Esophagus squamous epithelium (tissue), 5 donors: ENCODE data around the gene ATF7IP2. TPM values are rescaled to one million over a fixed set of nuclear protein-coding genes. Genes with fewer than 3 reads are reported as not detected.
"Not testable (repeated sequence)": the region's sequence is repeated elsewhere in the genome, so short reads cannot be mapped to it uniquely, and the experiment has no call there.

Source experiments
- DNase-seq: peaks from one replicate; lab custom pipeline; 2025; lab: John Stamatoyannopoulos, UW
- H3K27ac ChIP-seq, 4 donors: fragments of 200-600 bp; sonication (generic); one replicate each; pipeline ENCODE4 v1.5.1; 2016 to 2019; ENCODE audit warnings: mild to moderate bottlenecking in 1 of 4
- H3K27me3 ChIP-seq, 4 donors: fragments of 200-600 bp; sonication (generic); 1 replicate in 3 of 4; 2 replicates in 1 of 4; pipeline versions ENCODE4 v1.5.1 to v1.6.0; 2017 to 2021; ENCODE audit warnings: antibody characterized with exemption in 1 of 4
- H3K36me3 ChIP-seq, 3 donors: fragments of 200-600 bp; sonication (generic); one replicate each; pipeline ENCODE4 v1.5.1; 2016 to 2019
- H3K4me1 ChIP-seq, 3 donors: fragments of 200-600 bp; sonication (generic); one replicate each; pipeline ENCODE4 v1.5.1; 2017 to 2019
- H3K4me3 ChIP-seq, 4 donors: fragments of 200-600 bp; sonication (generic); 1 replicate in 3 of 4; 2 replicates in 1 of 4; pipeline ENCODE4 v1.5.1; 2016 to 2019; ENCODE audit warnings: mild to moderate bottlenecking in 2 of 4, moderate library complexity in 1 of 4
- H3K9me3 ChIP-seq, 3 donors: fragments of 200-600 bp; sonication (generic); one replicate each; pipeline ENCODE4 v1.5.1; 2016 to 2019
- CTCF ChIP-seq, 6 experiments: fragments of 450-650 bp in 4 of 6; fragments of 200-600 bp in 2 of 6; sonication (generic) in 2 of 6; IDR thresholded peaks; one replicate each; pipeline ENCODE4 v1.5.1; 2016 to 2019; ENCODE audit warnings: antibody characterized with exemption in 6 of 6, mild to moderate bottlenecking in 4 of 6, moderate library complexity in 4 of 6
- POLR2A ChIP-seq, 4 donors: fragments of 450-650 bp; IDR thresholded peaks; one replicate each; pipeline ENCODE4 v1.6.1; 2017; ENCODE audit warnings: antibody characterized with exemption in 4 of 4, mild to moderate bottlenecking in 4 of 4, moderate library complexity in 3 of 4
- WGBS, 2 donors: methylation state at CpG; one replicate each; pipeline ENCODE4 v1.1.5; 2018; 5-methylcytosine and 5-hydroxymethylcytosine counted together
- intact Hi-C: fragments of 100-400 bp; cut with DNase I; formaldehyde crosslinking; loops from one replicate; pipeline ENCODE4 v1.15.0; 2022
- total RNA-seq, 4 donors: library from RNA; depleted of rRNA; stranded (reverse); fragments of >200 nt; gene quantifications; one replicate each; pipeline ENCODE4 v1.1.0, GENCODE V29; 2016
- donor health status: DM: yes; HTN: yes; CAD: no.

Gene ATF7IP2
- total RNA-seq, 4 donors from 2014 or later, result 4.1 to 12.2 (median 8.9) TPM

- TF ChIP-seq CTCF (IDR thresholded peaks at IDR 0.05) (no peak), POLR2A (IDR thresholded peaks at IDR 0.05) (no peak)
- intact Hi-C loops, result no loop called here
- Histone ChIP-seq H3K27ac (no peak overlapping the region), H3K4me1 (no peaks in the 10 kb centered on the region), H3K9me3 (peaks cover 0 to 17% (median 15%) of the 10 kb centered on the region in 3 donors), H3K27me3 (no peaks in the 10 kb centered on the region), H3K36me3 (peaks cover 0 to 63% (median 0%) of the 10 kb centered on the region in 3 donors), H3K4me3 (no peak overlapping the region)
- no peak for DNase-seq
- WGBS, 2 donors, result 85 to 91% methylated on average over 10 to 11 of the region's 13 CpGs
Measured at GRCh38 chr16:10497132-10498101, 111.6 kb downstream of the ATF7IP2 start.

- DNase-seq, result no peak
- no peak for TF ChIP-seq CTCF (IDR thresholded peaks at IDR 0.05)
- H3K4me1 ChIP-seq, result peaks cover 0 to 9% (median 0%) of the 10 kb centered on the region in 3 donors
- peaks cover 0 to 56% (median 0%) of the 10 kb centered on the region in 3 donors for H3K36me3 ChIP-seq
- H3K4me3 ChIP-seq, result no peak overlapping the region
- intact Hi-C loops, result loop anchor here (5.0 to 10.0 kb wide), 2 partner anchors 186 to 248 kb away; no protein-coding TSS in a partner anchor
- H3K27me3 ChIP-seq, result no peaks in the 10 kb centered on the region
- no peak overlapping the region for H3K27ac ChIP-seq
- peaks cover 0 to 8% (median 7%) of the 10 kb centered on the region in 3 donors for H3K9me3 ChIP-seq
- WGBS, 2 donors, result 92 to 98% methylated on average over 3 of the region's 3 CpGs
Measured at GRCh38 chr16:10500582-10500981, 114.7 kb downstream of the ATF7IP2 start.

- Histone ChIP-seq H3K27ac (no peak overlapping the region), H3K9me3 (peaks cover 0 to 3% (median 1%) of the 10 kb centered on the region in 3 donors), H3K27me3 (no peaks in the 10 kb centered on the region), H3K36me3 (peaks cover 0 to 56% (median 0%) of the 10 kb centered on the region in 3 donors), H3K4me1 (peaks cover 0 to 9% (median 0%) of the 10 kb centered on the region in 3 donors), H3K4me3 (no peak overlapping the region)
- WGBS, 2 donors, result 85 to 100% methylated on average over 2 of the region's 2 CpGs
- no peak for DNase-seq
- intact Hi-C loops, result loop anchor here (5.0 to 10.0 kb wide), 2 partner anchors 186 to 249 kb away; no protein-coding TSS in a partner anchor
- TF ChIP-seq POLR2A (IDR thresholded peaks at IDR 0.05), result no peak
- TF ChIP-seq CTCF (IDR thresholded peaks at IDR 0.05), result no peak
Measured at GRCh38 chr16:10501016-10501607, 115.3 kb downstream of the ATF7IP2 start.

DNA sequence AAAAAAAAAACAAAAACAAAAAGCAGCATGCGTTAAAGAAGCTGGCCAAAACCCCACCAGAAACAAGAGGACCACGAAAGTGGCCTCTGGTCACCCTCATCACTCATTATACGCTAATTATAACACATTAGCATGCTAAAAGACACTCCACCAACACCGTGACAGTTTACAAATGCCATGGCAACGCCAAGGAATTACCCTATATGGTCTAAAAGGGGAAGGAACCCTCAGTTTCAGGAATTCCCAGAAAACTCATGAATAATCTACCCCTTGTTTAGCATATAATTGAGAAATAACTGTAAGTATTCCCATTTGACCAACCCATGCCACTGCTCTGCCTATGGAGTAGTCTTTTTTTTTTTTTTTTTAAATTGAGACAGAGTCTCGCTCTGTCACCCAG lies 116.9 kb downstream of the ATF7IP2 start:
- H3K4me1 ChIP-seq, result peaks cover 0 to 9% (median 0%) of the 10 kb centered on the region in 3 donors
- intact Hi-C loops, result loop anchor here (5.0 to 10.0 kb wide), 2 partner anchors 188 to 250 kb away; no protein-coding TSS in a partner anchor
- no peak overlapping the region for H3K27ac ChIP-seq
- no peak for DNase-seq
- WGBS, 2 donors, result 90% methylated on average over 6 of the region's 6 CpGs
- H3K36me3 ChIP-seq, result peaks cover 0 to 56% (median 0%) of the 10 kb centered on the region in 3 donors
- TF ChIP-seq POLR2A (IDR thresholded peaks at IDR 0.05), result no peak
- H3K27me3 ChIP-seq, result no peaks in the 10 kb centered on the region
- no peaks in the 10 kb centered on the region for H3K9me3 ChIP-seq
- H3K4me3 ChIP-seq, result no peak overlapping the region

GRCh38 chr16:10504404-10504885 lies 118.6 kb downstream of the ATF7IP2 start:
- Histone ChIP-seq H3K36me3 (peaks cover 0 to 65% (median 0%) of the 10 kb centered on the region in 3 donors), H3K27me3 (no peaks in the 10 kb centered on the region), H3K4me3 (no peak overlapping the region), H3K27ac (peak overlapping the region in 2 of 4 donors; percentile 21 to 36), H3K4me1 (peaks cover 0 to 9% (median 0%) of the 10 kb centered on the region in 3 donors), H3K9me3 (no peaks in the 10 kb centered on the region)
- no peak for TF ChIP-seq POLR2A (IDR thresholded peaks at IDR 0.05)
- TF ChIP-seq CTCF (IDR thresholded peaks at IDR 0.05), result no peak
- WGBS, 2 donors, result 23 to 38% methylated on average over 2 of the region's 2 CpGs
- intact Hi-C loops, result loop anchor here (5.0 to 10.0 kb wide), 2 partner anchors 190 to 252 kb away; no protein-coding TSS in a partner anchor
- no peak for DNase-seq

DNA sequence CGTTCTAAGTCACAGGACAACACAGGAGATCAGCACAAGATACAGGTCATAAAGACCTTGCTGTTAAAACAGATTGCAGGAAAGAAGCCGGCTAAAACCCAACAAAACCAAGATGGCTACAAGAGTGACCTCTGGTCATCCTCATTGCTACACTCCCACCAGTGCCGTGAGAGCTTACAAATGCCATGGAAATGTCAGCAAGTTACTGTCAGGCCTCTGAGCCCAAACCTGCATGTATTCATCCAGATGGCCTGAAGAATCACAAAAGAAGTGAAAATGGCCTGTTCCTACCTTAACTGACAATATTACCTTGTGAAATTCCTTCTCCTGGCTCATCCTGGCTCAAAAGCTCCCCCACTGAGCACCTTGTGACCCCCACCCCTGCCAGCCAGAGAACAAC lies 119.4 kb downstream of the ATF7IP2 start:
- peaks cover 0 to 63% (median 0%) of the 10 kb centered on the region in 3 donors for H3K36me3 ChIP-seq
- not testable (repeated sequence) for H3K4me1 ChIP-seq, H3K27me3 ChIP-seq, H3K9me3 ChIP-seq, DNase-seq, H3K4me3 ChIP-seq, H3K27ac ChIP-seq
- intact Hi-C loops, result loop anchor here (10.0 kb wide), 1 partner anchor 190 kb away; no protein-coding TSS in a partner anchor
- 42 to 72% methylated on average over 2 to 3 of the region's 3 CpGs for WGBS, 2 donors
